HEK293 (cell line): ENCODE data around the gene WDFY2.

ENCODE experiments used
- CTCF ChIP-seq: fragments of 450-650 bp; formaldehyde crosslinking; IDR thresholded peaks from 2 replicates; pipeline ENCODE4 v1.5.1; 2016; ENCODE audit warnings: missing biosample characterization, missing genetic modification characterization
- YY1 ChIP-seq: fragments of 450-650 bp; formaldehyde crosslinking; IDR thresholded peaks from 2 replicates; pipeline ENCODE4 v1.5.1; 2018; ENCODE audit warnings: missing biosample characterization, missing genetic modification characterization
- ZNF530 ChIP-seq: fragments of 450-650 bp; formaldehyde crosslinking; IDR thresholded peaks from 2 replicates; pipeline ENCODE4 v1.5.1; 2016; ENCODE audit warnings: low read depth, missing biosample characterization, missing genetic modification characterization

- TF ChIP-seq ZNF530 (tag by site-specific recombination), result no peak
- TF ChIP-seq CTCF, result no peak
- TF ChIP-seq YY1, result no peak
Measured at GRCh38 chr13:51590231-51590970, 6.1 kb downstream of the WDFY2 start.
